GM18498 (cell line): ENCODE measurements around the gene VWA2.

ENCODE experiments used
- ATAC-seq: cut with Tn5 transposase; IDR thresholded peaks from one replicate; pipeline ENCODE4 v1.9.1; 2021; ENCODE audit warnings: mild to moderate bottlenecking, moderate library complexity; ENCODE audit not compliant: unreplicated experiment

VWA2 gene

DNA sequence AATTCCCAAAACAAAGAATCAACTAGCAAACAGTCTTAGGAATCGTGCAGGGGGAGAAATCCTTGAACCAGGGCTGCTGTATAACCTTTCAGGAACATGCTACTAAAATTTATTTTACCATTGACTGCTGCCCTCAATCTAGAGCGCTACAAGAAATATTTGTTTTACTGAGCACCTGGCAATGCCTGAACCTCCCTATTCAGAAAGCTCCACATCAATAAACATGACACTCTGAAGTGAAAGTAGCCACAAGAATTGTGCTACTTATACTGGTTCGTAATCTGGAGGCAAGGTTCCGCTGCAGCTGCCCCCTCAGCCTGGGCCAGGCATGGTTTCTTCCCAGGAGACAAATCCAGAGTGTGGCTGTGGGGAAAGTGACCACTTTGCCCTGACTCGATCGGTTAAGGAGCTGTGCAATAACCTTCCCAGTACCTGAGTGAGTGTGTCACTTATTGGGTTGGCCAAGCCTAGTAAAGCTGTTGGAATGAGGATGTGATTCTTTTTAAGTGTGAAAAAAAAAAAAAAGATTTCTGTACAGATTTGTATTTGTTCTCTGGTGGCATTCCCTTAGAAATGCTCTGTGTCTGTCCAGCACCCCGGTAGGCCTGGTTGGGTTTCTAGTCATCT, 7.7 kb downstream of the VWA2 start:
- no peak for ATAC-seq

DNA sequence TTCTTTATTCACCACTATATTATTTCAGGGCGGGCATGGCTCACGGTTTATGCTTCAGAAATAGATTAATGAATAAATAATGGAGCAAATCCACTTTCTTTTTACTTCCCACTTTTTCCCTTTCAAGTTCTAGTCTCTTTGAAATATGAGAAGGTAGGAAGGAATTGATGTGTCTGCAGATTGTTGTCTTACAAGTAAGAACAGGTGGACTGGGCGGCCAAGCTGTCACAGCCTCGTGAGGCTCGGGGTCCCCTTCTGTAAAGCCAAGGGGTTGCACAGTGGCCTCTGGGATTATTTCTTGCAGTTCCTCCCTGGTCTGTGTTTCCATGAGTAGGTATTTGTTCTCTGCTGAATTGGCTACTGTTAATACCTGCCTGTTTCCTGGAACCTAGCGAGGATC, 11.2 kb downstream of the VWA2 start:
- no peak for ATAC-seq

DNA sequence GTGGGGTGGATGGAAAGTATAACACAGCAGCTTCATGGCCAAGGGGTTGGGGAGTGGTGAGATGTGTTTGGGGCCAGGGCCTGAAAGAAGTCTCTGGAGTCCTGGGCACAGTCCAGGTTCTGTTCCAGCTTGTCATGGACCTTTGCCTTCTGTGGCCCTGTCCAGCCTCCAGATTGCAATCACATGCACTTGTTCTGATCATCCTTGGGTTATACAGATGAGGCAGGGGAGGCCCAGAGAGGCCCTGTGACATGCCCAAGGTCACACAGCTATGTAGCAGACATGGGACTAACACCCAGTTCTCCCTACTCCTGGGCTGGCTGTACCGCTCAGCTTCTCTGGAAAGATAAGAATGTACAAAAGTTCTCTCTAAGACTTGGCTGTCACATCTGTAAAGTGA, 11.7 kb downstream of the VWA2 start:
- ATAC-seq = no peak

DNA sequence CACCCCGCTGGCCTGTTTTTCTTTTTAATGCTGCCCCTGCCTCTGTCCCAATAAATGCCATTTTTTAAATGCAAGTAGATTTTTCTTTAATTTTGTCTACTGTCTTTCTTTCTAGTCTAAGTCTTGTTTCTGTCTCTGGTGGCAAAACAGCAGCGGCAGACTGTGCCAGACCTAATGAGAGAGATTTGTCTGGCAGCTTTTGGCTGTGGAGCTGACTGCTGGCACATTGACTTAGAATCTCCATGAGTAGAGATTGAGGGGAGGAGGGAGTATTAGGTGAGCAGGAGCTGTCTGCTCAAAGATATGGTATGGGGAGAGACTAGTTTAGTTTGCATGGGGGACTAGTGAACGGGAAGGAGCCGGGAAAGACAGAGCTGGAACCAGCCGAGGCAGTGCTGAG, 13.0 kb downstream of the VWA2 start:
- ATAC-seq = no peak

DNA sequence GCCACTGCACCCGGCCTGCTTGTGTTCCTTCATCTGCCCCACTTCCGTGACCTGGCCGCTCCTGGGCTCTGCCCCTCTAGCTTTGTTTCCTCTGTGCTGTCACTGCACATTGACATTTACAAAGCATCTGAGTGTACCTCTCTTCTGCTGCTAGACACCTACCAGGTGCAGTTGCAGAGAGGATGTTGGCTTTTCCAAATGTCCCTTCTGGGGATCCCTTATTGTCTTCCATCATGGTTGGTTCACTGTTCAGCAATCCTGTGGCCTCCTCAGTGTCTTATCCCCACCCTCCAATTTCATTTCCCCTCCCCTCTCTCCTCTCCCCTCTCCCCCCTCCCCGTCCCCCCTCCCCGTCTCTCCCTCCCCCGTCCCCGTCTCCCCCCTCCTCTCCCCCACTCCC, 13.8 kb downstream of the VWA2 start:
- ATAC-seq = no peak

DNA sequence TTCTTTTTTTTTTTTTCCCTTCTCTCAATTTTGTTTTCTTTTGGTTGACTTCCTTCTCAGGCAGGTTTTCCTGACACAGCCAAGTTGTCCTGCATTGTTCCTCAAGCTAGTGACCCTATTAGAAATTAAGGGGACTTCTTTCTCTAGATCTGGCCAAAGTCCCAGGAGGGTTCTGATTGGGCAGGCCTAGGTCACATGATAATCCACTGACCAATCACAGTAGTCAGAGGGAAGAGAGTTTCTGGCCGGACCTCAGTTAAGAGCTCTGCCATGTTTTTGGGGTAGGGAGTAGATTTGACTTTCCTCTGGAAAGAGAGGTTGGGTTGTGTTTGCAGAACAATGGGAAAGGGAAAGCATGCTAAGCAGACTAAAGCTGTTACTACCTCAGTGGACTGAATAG, 16.2 kb downstream of the VWA2 start:
- ATAC-seq = no peak

DNA sequence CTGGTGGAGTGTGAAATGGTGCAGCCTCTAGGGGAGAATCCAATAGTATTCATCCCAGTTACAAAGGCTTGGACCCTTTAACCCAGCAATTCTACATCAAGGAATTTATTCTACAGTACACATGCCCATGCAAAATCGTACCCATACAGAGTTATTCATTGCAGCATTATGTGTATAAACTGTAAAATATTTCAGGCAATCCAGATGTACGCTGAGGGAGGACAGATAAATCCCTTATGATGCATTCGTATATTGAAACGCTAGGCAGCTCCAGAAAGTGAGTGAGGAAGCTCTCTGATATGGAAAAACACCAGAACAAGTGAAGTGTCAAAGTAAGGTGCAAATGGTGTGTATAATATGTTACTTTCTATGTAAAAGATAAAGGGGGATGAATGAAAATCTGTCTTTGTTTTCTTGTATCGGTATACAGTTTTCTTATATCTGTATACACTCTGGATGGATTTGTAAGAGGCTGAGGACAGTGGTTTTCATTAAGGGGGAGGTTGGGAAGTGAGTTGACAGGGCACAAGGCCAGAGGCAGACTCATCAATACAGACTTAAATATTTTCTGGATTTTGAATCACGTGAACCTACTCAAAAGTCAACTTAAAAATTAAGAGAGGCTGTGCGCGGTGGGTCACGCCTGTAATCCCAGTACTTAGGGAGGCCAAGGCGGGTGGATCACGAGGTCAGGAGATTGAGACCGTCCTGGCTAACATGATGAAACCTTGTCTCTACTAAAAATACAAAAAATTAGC, 17.1 kb downstream of the VWA2 start:
- no peak for ATAC-seq

DNA sequence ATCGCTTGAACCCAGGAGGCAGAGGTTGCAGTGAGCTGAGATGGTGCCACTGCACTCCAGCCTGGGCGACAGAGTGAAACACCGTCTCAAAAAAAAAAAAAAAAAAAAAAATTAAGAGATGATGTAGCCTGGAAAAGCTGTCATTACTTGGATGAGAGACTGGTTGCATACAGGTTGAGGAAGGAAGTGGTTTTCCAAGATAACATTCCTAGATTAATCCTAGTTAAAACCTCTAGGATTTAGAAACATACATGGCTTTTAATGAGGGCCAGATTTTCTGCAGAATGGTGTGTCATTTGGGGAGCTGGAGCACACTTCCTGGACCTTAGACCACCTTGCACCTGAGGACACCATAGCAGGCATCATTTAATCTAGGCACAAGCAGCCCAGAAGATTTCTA, 17.8 kb downstream of the VWA2 start:
- ATAC-seq = no peak

DNA sequence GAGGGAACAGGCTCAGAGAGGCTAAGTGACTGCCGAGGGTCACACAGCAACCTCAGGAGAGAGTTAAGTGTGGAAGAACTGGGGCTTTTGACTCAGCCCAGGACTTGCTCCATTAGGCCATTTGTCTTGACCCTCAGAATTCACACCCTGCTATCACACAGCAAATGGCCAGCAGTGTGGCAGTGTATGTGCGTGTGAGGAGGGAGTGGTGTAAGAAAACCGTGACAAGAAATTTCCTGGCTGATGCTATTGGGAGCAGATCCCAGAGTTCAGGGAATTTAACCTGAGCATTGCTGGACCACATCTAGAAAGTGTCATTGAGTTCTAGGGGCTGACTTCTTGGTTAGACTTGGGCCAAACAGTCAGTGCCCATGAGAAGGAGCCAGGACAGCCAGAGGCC, 18.4 kb downstream of the VWA2 start:
- ATAC-seq = no peak

DNA sequence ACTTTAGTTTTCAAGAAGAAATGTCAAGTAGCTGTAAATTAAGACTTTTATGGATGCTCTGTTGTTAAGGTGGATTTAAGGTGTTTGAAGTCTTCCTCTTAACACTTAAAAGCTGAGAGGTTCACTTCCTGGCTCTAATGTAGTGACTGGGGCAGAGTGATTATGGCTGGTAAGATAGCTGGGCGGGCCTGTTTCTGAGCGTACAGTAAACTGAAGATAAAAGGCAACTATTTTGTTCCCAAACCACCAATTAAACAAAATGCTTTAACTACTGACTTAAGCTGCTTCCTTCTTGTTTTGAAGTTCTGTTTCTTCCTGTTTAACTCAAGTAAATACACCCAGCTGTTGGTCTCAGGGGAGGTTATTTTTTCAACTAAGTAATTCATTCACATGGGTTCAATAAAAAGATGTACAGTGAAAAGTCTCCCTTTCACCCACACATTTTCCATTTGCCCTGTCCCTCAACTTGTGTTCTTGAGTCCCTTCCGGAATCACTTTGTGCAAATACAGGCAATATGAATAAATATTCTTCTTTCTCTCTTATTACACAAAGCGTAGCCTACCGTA, 19.3 kb downstream of the VWA2 start:
- ATAC-seq = no peak

DNA sequence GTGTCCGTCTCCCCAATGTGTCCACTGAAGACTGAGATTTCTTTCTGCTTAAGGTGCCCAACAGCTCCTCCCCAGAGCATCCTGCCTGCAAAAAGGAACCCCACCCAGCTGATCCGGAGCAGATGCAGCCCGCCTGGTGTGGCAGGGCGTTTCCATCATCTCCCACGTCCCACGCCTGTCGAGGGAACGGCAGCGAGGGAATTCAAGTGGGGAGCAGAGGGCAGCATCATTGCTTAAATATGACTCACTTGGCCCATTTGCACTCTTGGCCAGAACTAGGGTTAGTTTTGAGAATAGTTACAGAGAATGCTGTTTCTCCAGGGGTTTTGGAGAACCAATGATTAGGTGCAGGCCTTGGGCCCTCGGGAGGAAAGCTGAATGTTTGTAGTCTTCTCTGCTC, 20.8 kb downstream of the VWA2 start:
- ATAC-seq = no peak

DNA sequence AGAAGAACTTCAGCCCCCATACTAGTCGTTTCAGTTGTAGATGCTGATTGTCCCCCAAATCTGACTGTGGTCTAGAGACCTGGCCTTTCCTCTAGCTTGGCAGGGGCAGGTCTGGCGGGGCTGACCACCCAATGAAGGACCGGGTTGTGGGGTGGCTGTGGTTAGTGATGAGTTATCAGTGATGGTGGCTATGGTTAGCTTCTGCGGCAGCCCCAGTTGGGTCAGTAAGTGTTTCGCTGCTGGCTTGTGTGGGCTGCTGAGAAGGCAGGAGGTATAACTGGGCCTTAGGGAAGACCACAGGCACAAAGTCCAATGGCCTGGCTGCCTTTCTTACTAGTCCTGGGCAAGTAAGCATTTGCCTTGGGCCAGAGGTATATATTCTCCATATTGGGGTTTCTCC, 21.3 kb downstream of the VWA2 start:
- ATAC-seq = no peak

DNA sequence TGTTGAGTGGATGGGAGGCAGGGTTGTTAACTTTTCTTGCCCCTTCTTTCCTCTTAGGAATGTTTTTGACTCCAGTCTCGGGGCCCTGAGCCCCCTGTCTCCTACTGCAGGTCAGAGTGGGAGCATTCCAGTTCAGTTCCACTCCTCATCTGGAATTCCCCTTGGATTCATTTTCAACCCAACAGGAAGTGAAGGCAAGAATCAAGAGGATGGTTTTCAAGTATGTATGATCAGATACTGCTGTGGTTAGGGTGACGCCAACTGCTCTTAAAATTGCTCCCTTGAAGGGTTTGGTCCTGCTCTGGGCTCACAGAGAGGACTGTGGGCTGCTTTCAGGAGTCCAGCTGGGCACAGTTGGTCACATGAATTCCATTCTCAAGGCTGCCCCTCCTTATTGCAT, 22.0 kb downstream of the VWA2 start:
- ATAC-seq = no peak

DNA sequence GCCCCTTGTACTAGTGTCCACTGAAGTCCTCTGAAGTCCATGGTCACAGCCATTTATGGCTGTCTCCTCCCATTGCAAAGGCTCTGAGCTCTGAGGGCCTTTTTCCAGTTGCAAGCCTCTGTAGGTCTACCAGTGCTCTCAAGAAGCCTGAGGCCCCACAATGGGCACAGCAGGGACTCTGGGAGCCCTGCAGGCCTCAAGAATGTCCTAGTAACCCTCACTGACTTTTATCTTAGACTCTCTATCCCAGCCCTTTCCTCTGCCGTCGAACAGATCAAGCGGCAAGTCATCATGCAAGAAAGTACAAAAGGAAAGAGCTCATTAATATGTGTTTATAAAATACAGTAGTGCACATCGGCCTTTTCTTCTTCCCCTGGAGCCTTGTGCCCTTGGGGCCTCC, 23.4 kb downstream of the VWA2 start:
- ATAC-seq = no peak

DNA sequence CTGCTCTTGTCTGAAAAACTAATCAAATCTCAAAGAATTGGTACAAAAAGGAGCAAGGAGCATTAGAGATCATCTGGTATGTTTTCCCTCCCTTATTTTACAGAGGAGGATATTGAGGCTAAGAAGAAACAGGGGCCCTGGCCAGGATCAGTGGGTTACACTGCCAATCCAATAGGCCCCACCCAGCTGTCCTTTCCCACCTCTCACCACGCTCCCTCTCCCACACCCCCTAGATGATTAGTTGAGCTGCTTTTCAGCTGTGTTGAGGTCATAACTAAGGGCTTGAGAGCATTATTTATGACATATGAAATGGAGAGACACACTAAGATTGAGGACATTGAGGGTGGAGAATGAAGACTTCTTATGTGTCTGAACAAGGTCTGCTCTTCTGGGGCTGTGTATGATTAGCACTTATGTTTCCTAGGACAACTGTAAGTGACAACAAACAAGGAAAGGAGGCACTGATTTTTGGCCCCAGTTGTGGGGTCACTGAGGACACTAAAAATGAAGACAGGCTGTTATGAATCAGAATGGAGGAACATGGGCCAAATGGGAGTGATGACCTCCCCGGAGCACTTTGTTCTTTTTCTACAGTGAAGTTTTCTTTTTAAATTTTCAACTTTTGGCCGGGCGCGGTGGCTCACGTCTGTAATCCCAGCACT, 26.5 kb downstream of the VWA2 start:
- no peak for ATAC-seq

DNA sequence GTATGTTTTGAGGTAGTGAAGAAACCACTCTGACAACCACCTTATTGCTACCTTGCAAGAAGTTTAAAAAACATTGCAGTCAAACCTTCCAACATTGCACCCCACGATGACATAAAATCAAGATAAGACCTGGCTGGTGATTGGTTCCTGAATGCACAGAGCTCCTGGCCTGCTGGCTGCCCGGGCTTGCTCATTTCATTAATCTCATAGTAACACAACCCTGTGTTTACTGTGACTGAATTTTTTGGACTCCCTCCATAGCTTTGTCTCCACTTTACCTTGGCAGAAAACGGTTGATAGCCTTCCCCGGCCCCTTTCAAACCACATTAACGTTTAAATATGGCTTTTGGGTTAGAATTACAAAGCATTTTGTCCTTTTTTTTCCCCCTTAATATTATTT, 27.5 kb downstream of the VWA2 start:
- no peak for ATAC-seq

DNA sequence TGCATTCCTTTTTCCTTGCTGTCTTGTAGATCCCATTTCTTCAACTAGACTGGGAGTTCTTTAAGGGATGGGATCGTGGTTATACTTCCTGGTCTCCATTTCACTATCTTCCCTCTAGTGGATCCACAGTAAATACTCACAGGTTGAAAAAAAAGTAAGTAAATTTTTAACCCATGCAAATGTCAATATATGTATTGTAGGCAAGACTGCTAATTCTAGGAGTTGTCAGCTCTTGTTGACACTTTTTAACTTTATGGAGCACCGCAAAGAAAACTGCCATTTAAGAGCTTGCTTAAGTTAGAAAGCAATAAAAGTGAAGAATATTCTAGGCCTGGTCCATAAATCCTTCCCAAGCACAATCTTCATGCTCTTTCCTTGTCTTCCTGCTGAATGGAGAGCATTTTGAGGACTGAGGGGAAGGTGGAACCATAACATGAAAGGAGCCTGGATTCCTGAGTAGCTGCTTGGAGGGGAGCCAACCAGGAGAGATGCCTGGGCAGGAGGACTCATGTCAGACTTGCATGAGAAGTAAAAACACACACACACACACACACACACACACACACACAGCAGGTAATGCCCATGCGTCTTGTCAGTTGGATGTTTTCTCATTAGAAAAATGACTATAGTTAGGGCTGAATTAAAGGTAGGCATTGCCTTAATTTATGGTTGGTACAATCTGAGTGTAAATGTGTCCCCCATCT, 32.2 kb downstream of the VWA2 start:
- ATAC-seq = no peak

DNA sequence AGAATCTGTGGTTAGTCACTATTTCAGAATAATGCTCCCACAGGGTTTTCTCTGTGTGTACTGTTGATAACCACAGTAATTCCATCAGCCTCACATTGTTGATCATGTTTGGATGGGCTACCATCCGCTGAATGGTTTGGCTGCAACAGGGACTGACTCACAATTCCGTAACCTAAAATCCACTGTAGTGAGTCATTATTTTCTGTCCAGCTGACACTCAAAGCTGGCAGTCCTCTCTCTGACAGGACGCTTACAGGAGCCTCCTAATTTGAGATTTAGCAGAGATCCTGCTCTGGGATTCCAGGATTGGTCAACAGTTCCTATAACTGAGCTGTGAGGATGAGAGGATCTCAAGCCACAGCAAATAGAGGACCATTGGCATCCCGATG, 32.7 kb downstream of the VWA2 start:
- ATAC-seq = no peak

DNA sequence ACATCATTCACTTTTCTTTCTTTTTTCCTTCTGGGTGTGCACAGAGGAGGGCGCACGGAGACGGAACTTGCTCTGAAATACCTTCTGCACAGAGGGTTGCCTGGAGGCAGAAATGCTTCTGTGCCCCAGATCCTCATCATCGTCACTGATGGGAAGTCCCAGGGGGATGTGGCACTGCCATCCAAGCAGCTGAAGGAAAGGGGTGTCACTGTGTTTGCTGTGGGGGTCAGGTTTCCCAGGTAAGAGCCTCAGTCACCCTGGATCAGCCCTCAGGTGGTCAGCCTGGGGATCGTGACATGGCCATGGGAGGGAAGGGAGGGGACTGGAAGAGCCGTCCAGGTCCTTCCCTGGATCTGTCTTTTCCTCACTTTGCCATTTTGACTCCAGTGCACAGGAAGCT, 33.6 kb downstream of the VWA2 start:
- no peak for ATAC-seq

DNA sequence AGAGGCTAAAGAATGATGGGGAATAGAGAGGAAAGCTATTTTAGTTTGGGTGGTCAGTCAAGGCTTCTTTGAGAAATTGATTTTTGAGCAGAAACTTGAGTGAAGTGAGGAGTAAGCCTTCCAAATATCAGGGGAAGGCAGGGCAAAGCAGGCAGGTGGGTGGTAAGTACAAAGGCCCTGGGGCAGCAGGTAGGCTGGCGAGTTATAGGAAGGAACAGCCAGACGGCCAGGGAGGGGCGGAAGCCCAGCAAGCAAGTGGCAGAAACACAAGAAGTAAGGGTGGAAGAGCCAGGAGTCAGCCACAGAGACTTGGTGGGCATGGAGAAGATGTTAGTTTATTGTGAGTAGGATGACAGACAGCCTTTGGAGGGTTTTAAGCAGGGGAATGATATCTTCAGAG, 34.9 kb downstream of the VWA2 start:
- no peak for ATAC-seq

DNA sequence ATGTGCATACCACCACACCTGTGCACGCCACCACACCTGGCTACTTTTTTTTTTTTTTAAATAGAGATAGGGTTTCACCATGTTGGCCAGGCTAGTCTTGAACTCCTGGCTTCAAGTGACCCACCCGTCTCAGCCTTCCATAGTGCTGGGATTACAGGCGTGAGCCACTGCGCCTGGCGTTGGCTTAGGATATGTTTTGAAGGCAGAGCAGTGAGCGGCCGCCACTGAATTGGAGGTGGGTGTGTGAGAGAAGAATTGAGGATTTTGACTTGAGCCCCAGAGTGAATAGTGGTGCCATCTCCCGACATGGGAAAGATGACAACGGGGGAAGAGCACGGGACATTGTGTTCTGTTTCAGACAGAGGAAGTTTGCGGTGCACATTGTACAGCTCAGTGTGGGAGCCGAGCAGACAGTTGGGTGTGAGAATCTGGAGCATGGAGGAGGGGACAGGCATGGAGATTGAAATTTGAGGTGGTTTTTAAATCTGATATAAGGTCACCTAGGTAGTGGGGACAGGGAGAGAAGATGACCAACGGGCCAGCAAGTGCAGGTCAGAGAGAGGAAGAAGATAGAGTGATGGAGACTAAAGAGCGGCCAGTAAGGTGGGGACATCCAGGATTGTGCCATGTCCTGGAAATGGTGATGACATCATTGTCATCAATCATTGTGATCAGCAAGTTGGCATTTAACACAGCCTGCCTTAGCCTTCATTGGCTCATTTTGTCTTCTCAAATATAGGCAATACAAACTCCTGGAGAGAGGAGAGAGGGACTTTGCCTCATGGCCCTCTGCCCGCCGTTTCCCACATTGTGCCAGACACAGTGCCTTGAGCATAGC, 35.8 kb downstream of the VWA2 start:
- ATAC-seq = no peak
